H9 (cell line): Measurements from ENCODE around the gene RORC. TPM values are rescaled to one million over a fixed set of nuclear protein-coding genes. Genes with fewer than 3 reads are reported as not detected.

Experiments used
- DNase-seq: peaks from one replicate; pipeline ENCODE4 v3.0.0-alpha.2; 2017
- H2AFZ ChIP-seq: one replicate; pipeline ENCODE4 v1.6.1; 2013; ENCODE audit warnings: mild to moderate bottlenecking, low read length, control low read depth, moderate library complexity
- H2AK5ac ChIP-seq: 2 replicates; pipeline ENCODE4 v1.6.1; 2013; ENCODE audit warnings: low read length, control low read depth, mixed read lengths; ENCODE audit not compliant: insufficient read length
- H2BK120ac ChIP-seq: one replicate; pipeline ENCODE4 v1.6.1; 2013; ENCODE audit warnings: low read depth, mild to moderate bottlenecking, low read length, control low read depth, inconsistent platforms; ENCODE audit not compliant: poor library complexity, severe bottlenecking
- H2BK12ac ChIP-seq: 2 replicates; pipeline ENCODE4 v1.6.1; 2013; ENCODE audit warnings: low read length, control low read depth, mixed read lengths, low read depth; ENCODE audit not compliant: insufficient read length
- H2BK15ac ChIP-seq: 2 replicates; pipeline ENCODE4 v1.6.1; 2013; ENCODE audit warnings: low read depth, low read length, control low read depth
- H2BK20ac ChIP-seq: one replicate; pipeline ENCODE4 v1.6.1; 2013; ENCODE audit warnings: low read depth, mild to moderate bottlenecking, low read length, control low read depth, inconsistent platforms; ENCODE audit not compliant: poor library complexity, severe bottlenecking
- H2BK5ac ChIP-seq: 2 replicates; pipeline ENCODE4 v1.6.1; 2013; ENCODE audit warnings: low read length, control low read depth, mixed read lengths; ENCODE audit not compliant: insufficient read length
- H3K14ac ChIP-seq: 2 replicates; pipeline ENCODE4 v1.6.1; 2013; ENCODE audit warnings: low read length, control low read depth; ENCODE audit not compliant: insufficient read depth
- H3K18ac ChIP-seq: 2 replicates; pipeline ENCODE4 v1.6.1; 2013; ENCODE audit warnings: low read depth, mild to moderate bottlenecking, mixed read lengths, low read length, control low read depth; ENCODE audit not compliant: insufficient read length
- H3K23ac ChIP-seq: 2 replicates; pipeline ENCODE4 v1.6.1; 2013; ENCODE audit warnings: low read length, control low read depth, mixed read lengths, low read depth; ENCODE audit not compliant: insufficient read length
- H3K23me2 ChIP-seq: 2 replicates; pipeline ENCODE4 v1.6.1; 2013; ENCODE audit warnings: low read depth, mild to moderate bottlenecking, mixed read lengths, low read length, control low read depth; ENCODE audit not compliant: insufficient read length, poor library complexity, severe bottlenecking
- H3K27ac ChIP-seq: 2 replicates; pipeline ENCODE4 v1.5.1; 2013; ENCODE audit warnings: low read length, control low read depth, mixed read lengths, low read depth; ENCODE audit not compliant: insufficient read length
- H3K27me3 ChIP-seq: 2 replicates; pipeline ENCODE4 v1.6.1; 2013; ENCODE audit warnings: low read length, control low read depth, inconsistent platforms; ENCODE audit not compliant: insufficient read depth
- H3K4ac ChIP-seq: 2 replicates; pipeline ENCODE4 v1.6.1; 2013; ENCODE audit warnings: low read depth, mild to moderate bottlenecking, control low read depth, inconsistent platforms, low read length, moderate library complexity
- H3K4me1 ChIP-seq: 2 replicates; pipeline ENCODE4 v1.6.1; 2013; ENCODE audit warnings: low read length, control low read depth, inconsistent platforms; ENCODE audit not compliant: insufficient read depth
- H3K4me2 ChIP-seq: 2 replicates; pipeline ENCODE4 v1.6.1; 2013; ENCODE audit warnings: low read length, control low read depth, mixed read lengths; ENCODE audit not compliant: insufficient read length, insufficient read depth
- H3K56ac ChIP-seq: 2 replicates; pipeline ENCODE4 v1.6.1; 2013; ENCODE audit warnings: low read depth, mild to moderate bottlenecking, mixed read lengths, low read length, control low read depth; ENCODE audit not compliant: insufficient read length
- H3K79me1 ChIP-seq: 2 replicates; pipeline ENCODE4 v1.6.1; 2013; ENCODE audit warnings: low read depth, mild to moderate bottlenecking, moderate library complexity, low read length, control low read depth, inconsistent platforms; ENCODE audit not compliant: insufficient read depth, poor library complexity, severe bottlenecking
- H3K79me2 ChIP-seq: 2 replicates; pipeline ENCODE4 v1.6.1; 2013; ENCODE audit warnings: low read length, control low read depth, inconsistent platforms; ENCODE audit not compliant: insufficient read depth
- H3K9ac ChIP-seq: 2 replicates; pipeline ENCODE4 v1.6.1; 2013; ENCODE audit warnings: low read length, control low read depth, mixed read lengths; ENCODE audit not compliant: insufficient read length; ENCODE audit errors: extremely low read depth
- H3K9me3 ChIP-seq: one replicate; pipeline ENCODE4 v1.6.1; 2013; ENCODE audit warnings: low read depth, low read length, inconsistent platforms; ENCODE audit not compliant: control insufficient read depth
- H3T11ph ChIP-seq: one replicate; pipeline ENCODE4 v1.6.1; 2013; ENCODE audit warnings: mild to moderate bottlenecking, low read length, control low read depth, inconsistent platforms
- H4K20me1 ChIP-seq: one replicate; pipeline ENCODE4 v1.6.1; 2013; ENCODE audit not compliant: control insufficient read depth, insufficient read length, insufficient read depth
- H4K5ac ChIP-seq: 2 replicates; pipeline ENCODE4 v1.6.1; 2013; ENCODE audit warnings: low read depth, mild to moderate bottlenecking, mixed read lengths, low read length, control low read depth; ENCODE audit not compliant: insufficient read length
- H4K8ac ChIP-seq: replicated peaks from 2 replicates; pipeline ENCODE4 v1.6.1; 2013; ENCODE audit warnings: low read length, control low read depth, mixed read lengths, low read depth; ENCODE audit not compliant: insufficient read length
- H4K91ac ChIP-seq: 2 replicates; pipeline ENCODE4 v1.6.1; 2013; ENCODE audit warnings: low read depth, mild to moderate bottlenecking, moderate library complexity, mixed read lengths, low read length, control low read depth; ENCODE audit not compliant: insufficient read length
- H3K27ac Mint-ChIP-seq, 3 experiments: 2 replicates in 2 of 3; 3 replicates in 1 of 3; pipeline ENCODE4 v1.8.0; 2020 to 2021; ENCODE audit warnings: mixed read lengths in 3 of 3, mild to moderate bottlenecking in 1 of 3, moderate library complexity in 1 of 3
- H3K27me3 Mint-ChIP-seq: 2 replicates; pipeline ENCODE4 v1.8.0; 2021; ENCODE audit warnings: low read depth, mild to moderate bottlenecking, moderate library complexity, mixed read lengths
- H3K36me3 Mint-ChIP-seq, 3 experiments: 2 replicates in 2 of 3; 3 replicates in 1 of 3; pipeline ENCODE4 v1.8.0; 2020 to 2021; ENCODE audit warnings: low read depth in 3 of 3, mixed read lengths in 3 of 3; ENCODE audit not compliant: insufficient read depth in 1 of 3
- H3K4me1 Mint-ChIP-seq, 2 experiments: 2 replicates each; pipeline ENCODE4 v1.8.0; 2020; ENCODE audit warnings: mixed read lengths in 2 of 2
- H3K4me3 Mint-ChIP-seq, 2 experiments: 2 replicates in 1 of 2; 3 replicates in 1 of 2; pipeline ENCODE4 v1.8.0; 2020 to 2021; ENCODE audit warnings: mild to moderate bottlenecking in 2 of 2, mixed read lengths in 2 of 2, moderate library complexity in 1 of 2
- H3K9me3 Mint-ChIP-seq, 2 experiments: 2 replicates in 1 of 2; 3 replicates in 1 of 2; pipeline ENCODE4 v1.8.0; 2020; ENCODE audit warnings: mild to moderate bottlenecking in 2 of 2, mixed read lengths in 2 of 2, moderate library complexity in 1 of 2
- CTCF ChIP-seq: fragments of 200-600 bp; sonication (generic); conservative IDR thresholded peaks from 3 replicates; pipeline ENCODE4 v1.8.0; 2021; ENCODE audit warnings: antibody characterized with exemption, mild to moderate bottlenecking
- WGBS: extraction: QIAGEN DNeasy Blood & Tissue Kit; methylation state at CpG from one replicate; pipeline ENCODE4 v1.1.7; 2013; ENCODE audit warnings: missing lambda C conversion rate, low lambda C conversion rate, mixed read lengths; ENCODE audit not compliant: insufficient read length; ENCODE audit errors: extremely low coverage; 5-methylcytosine and 5-hydroxymethylcytosine counted together
- total RNA-seq: library from RNA; stranded (reverse); gene quantifications from 2 replicates; pipeline ENCODE4 v1.2.1, GENCODE V29; 2021

The RORC gene
- total RNA-seq, 1 experiment from 2014 or later: 0.52 TPM

GRCh38 chr1:151867765-151868411 is 36.3 kb upstream of the RORC start:
- Histone ChIP-seq H4K8ac (no peak overlapping the region), H3K9me3 (no peaks in the 10 kb centered on the region), H3K14ac (no peak overlapping the region), H3K9ac (no peak overlapping the region), H2BK120ac (no peak overlapping the region), H3K79me2 (no peaks in the 10 kb centered on the region), H3K27me3 (peaks cover 2% of the 10 kb centered on the region; the same call in 1 of the 2 replicates), H4K91ac (no peak overlapping the region), H3T11ph (no peak overlapping the region), H3K23ac (no peak overlapping the region), H2BK15ac (no peak overlapping the region), H2BK5ac (no peak overlapping the region), H3K23me2 (no peaks in the 10 kb centered on the region), H3K27ac (no peak overlapping the region), H3K4ac (no peak overlapping the region), H4K5ac (no peak overlapping the region), H3K56ac (no peak overlapping the region), H2BK20ac (no peak overlapping the region), H2BK12ac (no peak overlapping the region), H3K4me1 (no peaks in the 10 kb centered on the region), H2AK5ac (no peak overlapping the region), H3K4me2 (no peak overlapping the region), H3K18ac (no peak overlapping the region), H3K79me1 (no peaks in the 10 kb centered on the region), H2AFZ (no peak overlapping the region), H4K20me1 (no peaks in the 10 kb centered on the region)
- H3K9me3 Mint-ChIP-seq: no peaks in the 10 kb centered on the region
- TF ChIP-seq CTCF: no peak
- H3K4me3 Mint-ChIP-seq: no peak overlapping the region; a peak in 1 of 5 replicates
- H3K4me1 Mint-ChIP-seq: peaks cover 9% of the 10 kb centered on the region in 2 experiments
- DNase-seq: no peak
- no peaks in the 10 kb centered on the region for H3K36me3 Mint-ChIP-seq
- H3K27me3 Mint-ChIP-seq: peaks cover 51% of the 10 kb centered on the region
- no CpG with 5 or more reads among the region's 7 CpGs for WGBS
- no peak overlapping the region for H3K27ac Mint-ChIP-seq
